NCI-H2227 (cell line): ENCODE results near the gene NT5DC2.
"Not testable (repeated sequence)": the region's sequence is repeated elsewhere in the genome, so short reads cannot be mapped to it uniquely, and the experiment has no call there.

Experiments
- DNase-seq: peaks from one replicate; lab custom pipeline; 2025; ENCODE audit not compliant: unreplicated experiment; lab: John Stamatoyannopoulos, UW

NT5DC2 gene

DNA sequence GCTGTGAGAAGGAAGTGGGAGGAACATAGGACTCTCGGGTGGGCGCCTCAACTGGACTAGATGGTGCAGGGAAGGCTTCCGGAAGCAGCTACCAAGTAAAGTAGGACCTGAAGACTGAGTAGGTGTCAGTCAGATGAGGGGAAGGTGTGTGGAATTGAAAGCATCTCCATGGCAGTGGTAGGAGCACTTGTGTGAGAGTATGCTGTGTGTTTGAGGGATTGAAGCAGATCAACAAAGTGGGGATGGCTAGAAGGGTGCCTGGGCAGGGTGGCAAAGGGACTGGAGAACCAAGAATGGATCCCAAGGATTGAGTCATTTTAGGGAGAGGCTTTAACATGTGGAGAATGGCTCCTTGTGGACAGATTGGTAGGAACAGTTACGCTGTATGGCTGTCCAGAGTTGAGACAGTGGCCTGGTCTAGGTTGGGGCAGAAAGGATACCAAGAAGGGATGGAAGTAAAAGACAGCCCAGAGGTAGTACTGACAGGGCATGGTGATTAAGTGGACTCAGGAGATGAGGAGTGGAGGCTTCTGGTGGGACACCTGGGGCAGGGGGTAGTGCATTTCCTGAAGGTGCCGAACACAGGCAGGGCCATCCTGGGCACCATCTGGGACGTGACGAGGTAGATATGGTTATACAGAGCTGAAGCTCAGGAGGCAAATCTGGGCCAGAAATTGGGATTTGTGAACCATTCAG is 4.2 kb upstream of the NT5DC2 start:
- DNase-seq: no peak

- no peak for DNase-seq
These were observed 3.5 kb upstream of the NT5DC2 start for GRCh38 chr3:52537165-52537620.

- DNase-seq: peak; percentile 97
These were observed 2.9 kb upstream of the NT5DC2 start, which contains the start of gene UQCC5 for GRCh38 chr3:52536369-52537164. Gene UQCC5 (plus strand): TSS chr3:52536605. CDS start chr3:52536756, 151 bp downstream.

- DNase-seq: no peak
These were observed 2.4 kb upstream of the NT5DC2 start for GRCh38 chr3:52536112-52536368.

DNA sequence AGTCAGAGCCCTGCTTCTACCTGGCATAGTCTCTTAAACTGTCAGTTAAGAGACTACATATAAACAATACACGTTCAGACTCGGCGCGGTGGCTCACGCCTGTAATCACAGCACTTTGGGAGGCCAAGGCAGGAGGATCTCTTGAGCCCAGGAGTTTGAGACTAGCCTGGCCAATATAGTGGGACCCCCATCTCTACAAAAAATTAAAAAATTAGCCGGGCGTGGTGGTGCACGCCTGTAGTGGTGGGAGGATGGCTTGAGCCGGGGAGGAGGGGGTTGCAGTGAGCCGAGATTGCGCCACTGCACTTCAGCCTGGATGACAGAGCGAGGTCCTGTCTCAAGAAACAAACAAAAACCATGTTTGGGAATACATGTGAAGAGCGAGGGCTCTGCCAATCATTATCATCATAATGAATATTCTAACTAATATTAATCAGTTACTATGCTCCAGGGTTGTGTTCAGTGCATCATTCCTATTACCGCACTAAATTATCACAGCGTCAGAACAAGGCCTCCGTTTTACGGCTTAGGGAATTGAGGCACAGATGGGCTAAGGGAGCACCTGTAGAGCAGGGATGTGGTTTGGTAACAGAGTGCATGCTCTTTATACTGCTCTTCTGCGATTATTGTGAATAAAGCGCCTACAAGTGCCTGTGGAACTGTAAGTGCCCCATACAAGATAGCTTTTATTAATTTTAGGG is 1.9 kb upstream of the NT5DC2 start:
- no peak for DNase-seq

- peak; percentile 60 for DNase-seq
These were observed 875 bp upstream of the NT5DC2 start for GRCh38 chr3:52534281-52535183.

GRCh38 chr3:52532838-52533622 is 627 bp downstream of the NT5DC2 start:
- peak; percentile 35 for DNase-seq

DNA sequence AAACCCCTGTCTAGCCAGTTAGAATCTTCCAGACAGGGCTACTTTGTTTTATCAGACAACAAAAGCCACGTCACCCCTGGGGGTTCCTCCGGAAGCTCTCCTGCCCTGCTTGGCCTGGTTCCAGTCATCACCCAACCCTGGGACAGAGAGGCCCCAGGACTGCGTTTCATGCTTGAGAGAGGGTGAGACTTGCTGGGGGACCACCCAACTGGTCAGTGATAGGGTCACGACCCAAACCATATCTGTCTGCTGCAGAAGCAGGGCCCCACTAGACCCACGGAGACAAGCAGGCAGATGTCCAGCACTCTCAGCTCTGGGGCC is 1.2 kb downstream of the NT5DC2 start:
- no peak for DNase-seq

GRCh38 chr3:52531860-52532516 is 1.7 kb downstream of the NT5DC2 start:
- no peak for DNase-seq

- DNase-seq: no peak
These were observed 2.5 kb downstream of the NT5DC2 start for GRCh38 chr3:52530918-52531826.

DNA sequence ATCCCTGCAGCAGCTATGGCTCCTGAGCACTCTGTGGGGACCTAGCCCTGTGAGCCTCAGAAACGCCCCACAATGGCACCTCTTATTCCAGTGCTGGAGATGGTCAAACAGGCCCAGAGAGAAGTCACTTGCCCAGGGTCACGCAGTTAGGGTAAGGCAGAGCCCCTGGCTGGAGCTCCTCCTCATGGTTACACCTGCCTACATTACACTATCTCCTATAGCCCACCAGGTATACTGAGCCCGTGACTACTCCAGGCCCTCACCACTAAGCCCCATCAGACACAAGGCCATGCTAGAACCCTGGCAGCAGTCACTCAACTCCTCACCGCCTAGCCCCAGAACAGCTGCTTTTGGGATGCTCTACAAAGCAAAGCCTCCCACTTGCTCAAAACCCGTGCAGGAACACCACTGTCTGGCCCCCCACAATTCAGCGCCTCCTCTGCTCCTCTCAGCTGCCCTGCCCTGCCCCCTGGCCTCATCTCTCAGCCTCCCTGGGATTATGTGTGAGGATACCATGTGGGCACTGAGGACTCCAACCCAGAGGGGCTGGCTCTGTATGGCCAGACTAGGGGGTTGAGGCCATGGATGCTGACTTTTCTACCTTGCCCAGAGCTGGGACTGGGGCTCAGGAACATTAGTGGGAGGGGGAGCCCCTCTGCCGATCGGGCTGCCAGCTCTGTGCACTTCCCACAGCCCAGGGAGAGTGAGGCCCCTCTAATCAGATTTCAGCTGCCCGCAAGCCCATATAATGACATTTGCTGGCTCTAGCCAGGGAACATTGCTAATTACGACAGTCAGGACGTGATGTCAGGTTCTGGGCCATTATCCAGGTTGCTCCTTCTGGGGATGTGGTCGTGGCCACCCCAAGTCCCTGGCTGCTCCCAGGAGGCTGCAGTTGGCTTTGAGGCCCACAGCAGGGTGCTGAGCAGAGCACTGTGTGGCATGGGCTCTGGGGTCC is 4.0 kb downstream of the NT5DC2 start:
- no peak for DNase-seq

DNA sequence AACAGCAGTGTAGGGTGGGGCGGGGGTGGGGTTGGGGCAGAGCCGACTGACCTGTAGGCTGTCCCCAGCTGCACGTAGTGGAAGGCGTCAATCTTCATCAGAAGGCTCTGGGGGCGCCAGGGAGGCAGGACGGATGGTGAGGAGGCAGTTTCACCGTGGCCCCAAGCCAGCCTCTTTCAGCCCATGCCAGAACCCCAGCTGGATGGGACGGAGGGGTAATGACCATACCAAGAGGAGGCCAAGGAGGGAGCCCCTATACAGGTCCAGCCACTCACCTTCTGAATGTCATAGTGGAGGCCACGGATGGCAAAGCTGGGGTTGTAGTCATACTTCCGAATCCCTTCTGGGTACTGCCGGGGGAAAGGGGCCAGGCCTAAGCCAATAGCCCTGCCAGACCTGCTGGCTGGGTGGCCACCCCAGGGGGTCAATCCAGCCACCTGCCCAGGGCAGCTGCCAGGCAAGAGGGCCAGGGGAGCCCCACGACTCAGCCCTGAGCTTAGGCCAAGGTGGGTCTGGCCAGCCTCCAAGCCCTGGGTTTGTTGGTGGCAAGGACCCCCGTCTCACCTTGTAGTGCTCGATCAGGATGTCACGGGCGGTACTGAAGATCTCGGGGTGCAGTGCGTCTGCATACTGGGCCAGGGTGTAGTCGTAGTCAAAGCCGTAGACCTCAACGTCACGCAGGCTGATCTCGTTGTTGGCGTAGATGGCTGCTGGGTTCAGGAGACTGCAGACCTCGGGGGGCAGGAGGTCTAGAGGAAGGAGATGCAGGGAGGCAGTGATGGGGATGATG is 4.9 kb downstream of the NT5DC2 start:
- DNase-seq: no peak

GRCh38 chr3:52527732-52528585 is 5.7 kb downstream of the NT5DC2 start:
- DNase-seq: no peak

GRCh38 chr3:52527039-52527731 is 6.5 kb downstream of the NT5DC2 start:
- no peak for DNase-seq

DNA sequence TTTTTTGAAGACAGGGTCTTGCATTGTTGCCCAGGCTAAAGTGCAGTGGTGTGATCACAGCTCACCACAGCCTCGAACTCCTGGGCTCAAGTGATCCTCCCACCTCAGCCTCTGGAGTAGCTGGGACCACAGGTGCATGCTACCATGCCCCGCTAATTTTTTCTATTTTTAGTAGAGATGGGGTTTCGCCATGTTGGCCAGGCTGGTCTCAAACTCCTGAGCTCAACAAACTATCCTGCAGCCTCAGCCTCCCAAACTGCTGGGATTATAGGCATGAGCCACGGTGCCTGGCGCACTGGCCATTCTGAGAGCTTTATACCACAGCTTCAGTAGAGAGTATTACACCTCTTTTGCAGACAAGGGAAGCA is 7.0 kb downstream of the NT5DC2 start:
- not testable (repeated sequence) for DNase-seq
